OCI-LY7 (cell line): ENCODE data around the gene TRDN. TPM values are rescaled to one million over a fixed set of nuclear protein-coding genes. Genes with fewer than 3 reads are reported as not detected.

Experiments used
- BruUV-seq: library from RNA; stranded (reverse); fragments of 400-500 nt; replicated peaks from 2 replicates; lab custom pipeline; 2021; lab: Mats Ljungman, UMichigan
- CTCF ChIA-PET: fragments of 300-600 bp; sonication (Branson Sonifier 250); formaldehyde crosslinking; loops from one replicate; lab custom pipeline; 2022; ENCODE audit warnings: antibody characterized with exemption; ENCODE audit not compliant: unreplicated experiment; lab: Charles Lee
- POLR2A ChIA-PET: fragments of 300-600 bp; sonication (Branson Sonifier 250); formaldehyde crosslinking; loops from one replicate; lab custom pipeline; 2022; ENCODE audit warnings: antibody characterized with exemption; lab: Charles Lee
- DNase-seq: peaks from one replicate; pipeline ENCODE4 v3.0.0-alpha.2; 2015; ENCODE audit warnings: low spot score
- H2AFZ ChIP-seq: fragments of 200-600 bp; sonication (generic), shearing (Covaris generic); 2 replicates; pipeline ENCODE4 v1.6.1; 2014; ENCODE audit warnings: mild to moderate bottlenecking, antibody characterized with exemption, low read length, moderate library complexity
- H3K27ac ChIP-seq: fragments of 200-600 bp; sonication (generic); 2 replicates; pipeline ENCODE4 v1.5.1; 2014; ENCODE audit warnings: mixed run types, low read depth, mild to moderate bottlenecking, moderate library complexity, low read length, inconsistent platforms; ENCODE audit not compliant: poor library complexity, severe bottlenecking
- H3K36me3 ChIP-seq: fragments of 200-600 bp; sonication (generic); 2 replicates; pipeline ENCODE4 v1.6.1; 2014; ENCODE audit warnings: mild to moderate bottlenecking, antibody characterized with exemption, low read length, moderate library complexity, mixed read lengths; ENCODE audit not compliant: insufficient read depth
- H3K4me1 ChIP-seq: fragments of 200-600 bp; sonication (generic); 2 replicates; pipeline ENCODE4 v1.5.1; 2014; ENCODE audit warnings: mild to moderate bottlenecking, low read length; ENCODE audit not compliant: insufficient read depth, poor library complexity, severe bottlenecking
- H3K4me2 ChIP-seq: fragments of 200-600 bp; sonication (generic); 2 replicates; pipeline ENCODE4 v1.6.1; 2014; ENCODE audit warnings: mild to moderate bottlenecking, low read length
- H3K4me3 ChIP-seq: fragments of 200-600 bp; sonication (generic); 2 replicates; pipeline ENCODE4 v1.5.1; 2014; ENCODE audit warnings: mild to moderate bottlenecking, low read depth, low read length; ENCODE audit not compliant: poor library complexity, severe bottlenecking
- H3K79me2 ChIP-seq: fragments of 200-600 bp; sonication (generic); 2 replicates; pipeline ENCODE4 v1.6.1; 2016; ENCODE audit warnings: low read depth, mild to moderate bottlenecking, low read length, moderate library complexity, mixed read lengths; ENCODE audit not compliant: insufficient read depth
- H3K9me2 ChIP-seq: fragments of 200-600 bp; sonication (generic); 2 replicates; pipeline ENCODE4 v1.6.1; 2016; ENCODE audit warnings: mild to moderate bottlenecking, low read length, mixed read lengths; ENCODE audit not compliant: insufficient read depth
- H3K9me3 ChIP-seq: fragments of 200-600 bp; sonication (generic); 2 replicates; pipeline ENCODE4 v1.6.1; 2014; ENCODE audit warnings: mild to moderate bottlenecking, mixed run types, low read length, mixed read lengths
- H4K20me1 ChIP-seq: fragments of 200-600 bp; sonication (generic); 2 replicates; pipeline ENCODE4 v1.6.1; 2014; ENCODE audit warnings: mild to moderate bottlenecking, antibody characterized with exemption, low read length, moderate library complexity, mixed read lengths; ENCODE audit not compliant: insufficient read depth
- EZH2phosphoT487 ChIP-seq: fragments of 200-600 bp; sonication (generic); IDR thresholded peaks from 2 replicates; pipeline ENCODE4 v1.6.1; 2018; ENCODE audit warnings: low read depth, borderline replicate concordance, mild to moderate bottlenecking, mixed run types, antibody characterized with exemption, low read length, moderate library complexity, mixed read lengths
- intact Hi-C: fragments of 100-400 bp; cut with micrococcal nuclease; formaldehyde crosslinking; loops from one replicate; pipeline ENCODE4 v1.10.0; 2022; ENCODE audit not compliant: unreplicated experiment
- total RNA-seq, 2 experiments: library from RNA; depleted of rRNA in 1 of 2; stranded (reverse); fragments of >200 nt in 1 of 2; shearing (Covaris generic) in 1 of 2; gene quantifications; 2 replicates each; pipeline ENCODE4 v1.2.3, GENCODE V29; 2014 to 2022
- TF ChIP-seq, protein P1 (sequence below): fragments of 200-600 bp; sonication (generic); conservative IDR thresholded peaks from 2 replicates; pipeline ENCODE4 v1.5.1; 2014; ENCODE audit warnings: mild to moderate bottlenecking, antibody characterized with exemption, low read length, moderate library complexity, mixed read lengths

The TRDN gene
- total RNA-seq, 2 experiments from 2014 or later, result not detected

DNA sequence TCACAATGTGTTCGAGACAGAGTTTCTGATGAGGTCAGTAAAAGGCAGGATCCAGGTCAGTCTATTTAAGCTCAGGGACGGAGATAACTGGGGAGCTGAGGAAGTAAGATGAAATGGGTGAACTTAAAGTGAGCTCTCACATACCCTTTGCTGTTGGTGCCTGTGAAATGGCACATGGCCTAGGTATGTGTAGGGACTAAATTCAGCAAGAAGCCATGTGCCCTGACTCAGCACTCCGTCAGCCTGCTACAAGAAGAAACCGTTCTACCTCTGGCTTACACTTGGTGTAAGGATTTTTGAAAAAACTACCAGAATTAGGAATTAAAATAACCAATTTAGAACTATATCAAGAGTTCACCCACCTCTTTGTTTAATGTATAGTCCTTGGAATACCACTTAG is 41.1 kb upstream of the TRDN start:
- POLR2A ChIA-PET, result no interaction called here
- CTCF ChIA-PET, result no interaction called here
- no peak for DNase-seq
- Histone ChIP-seq H3K9me2 (no peaks in the 10 kb centered on the region), H3K27ac (no peak overlapping the region), H3K9me3 (no peaks in the 10 kb centered on the region), H3K79me2 (no peaks in the 10 kb centered on the region), H3K4me2 (no peak overlapping the region), H2AFZ (no peak overlapping the region), H4K20me1 (no peaks in the 10 kb centered on the region), H3K36me3 (no peaks in the 10 kb centered on the region), H3K4me3 (no peak overlapping the region), H3K4me1 (no peaks in the 10 kb centered on the region)
- TF ChIP-seq EZH2phosphoT487, result no peak
- TF ChIP-seq, protein P1, sequence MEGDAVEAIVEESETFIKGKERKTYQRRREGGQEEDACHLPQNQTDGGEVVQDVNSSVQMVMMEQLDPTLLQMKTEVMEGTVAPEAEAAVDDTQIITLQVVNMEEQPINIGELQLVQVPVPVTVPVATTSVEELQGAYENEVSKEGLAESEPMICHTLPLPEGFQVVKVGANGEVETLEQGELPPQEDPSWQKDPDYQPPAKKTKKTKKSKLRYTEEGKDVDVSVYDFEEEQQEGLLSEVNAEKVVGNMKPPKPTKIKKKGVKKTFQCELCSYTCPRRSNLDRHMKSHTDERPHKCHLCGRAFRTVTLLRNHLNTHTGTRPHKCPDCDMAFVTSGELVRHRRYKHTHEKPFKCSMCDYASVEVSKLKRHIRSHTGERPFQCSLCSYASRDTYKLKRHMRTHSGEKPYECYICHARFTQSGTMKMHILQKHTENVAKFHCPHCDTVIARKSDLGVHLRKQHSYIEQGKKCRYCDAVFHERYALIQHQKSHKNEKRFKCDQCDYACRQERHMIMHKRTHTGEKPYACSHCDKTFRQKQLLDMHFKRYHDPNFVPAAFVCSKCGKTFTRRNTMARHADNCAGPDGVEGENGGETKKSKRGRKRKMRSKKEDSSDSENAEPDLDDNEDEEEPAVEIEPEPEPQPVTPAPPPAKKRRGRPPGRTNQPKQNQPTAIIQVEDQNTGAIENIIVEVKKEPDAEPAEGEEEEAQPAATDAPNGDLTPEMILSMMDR, result no peak
- intact Hi-C loops, result no loop called here
- BruUV-seq, result no TSS peak

DNA sequence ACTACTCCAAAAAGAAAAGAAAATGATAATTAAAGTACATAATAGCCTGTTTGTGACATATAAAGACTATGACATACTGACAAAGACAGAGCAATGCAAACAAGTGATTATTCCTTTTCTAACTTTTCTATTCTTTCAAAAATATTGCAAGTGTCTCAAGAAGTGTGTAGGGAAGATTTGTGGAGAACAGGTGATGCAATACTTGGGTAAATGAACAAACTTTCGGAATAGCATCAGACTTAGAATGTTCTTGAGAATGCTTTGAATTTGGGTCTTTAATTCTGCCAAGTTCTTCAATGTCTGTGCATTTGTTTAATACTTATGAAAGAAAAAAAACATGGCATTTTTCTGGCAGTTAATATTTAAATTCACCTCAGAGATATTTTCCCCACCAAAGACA is 40.0 kb upstream of the TRDN start:
- CTCF ChIA-PET, result no interaction called here

DNA sequence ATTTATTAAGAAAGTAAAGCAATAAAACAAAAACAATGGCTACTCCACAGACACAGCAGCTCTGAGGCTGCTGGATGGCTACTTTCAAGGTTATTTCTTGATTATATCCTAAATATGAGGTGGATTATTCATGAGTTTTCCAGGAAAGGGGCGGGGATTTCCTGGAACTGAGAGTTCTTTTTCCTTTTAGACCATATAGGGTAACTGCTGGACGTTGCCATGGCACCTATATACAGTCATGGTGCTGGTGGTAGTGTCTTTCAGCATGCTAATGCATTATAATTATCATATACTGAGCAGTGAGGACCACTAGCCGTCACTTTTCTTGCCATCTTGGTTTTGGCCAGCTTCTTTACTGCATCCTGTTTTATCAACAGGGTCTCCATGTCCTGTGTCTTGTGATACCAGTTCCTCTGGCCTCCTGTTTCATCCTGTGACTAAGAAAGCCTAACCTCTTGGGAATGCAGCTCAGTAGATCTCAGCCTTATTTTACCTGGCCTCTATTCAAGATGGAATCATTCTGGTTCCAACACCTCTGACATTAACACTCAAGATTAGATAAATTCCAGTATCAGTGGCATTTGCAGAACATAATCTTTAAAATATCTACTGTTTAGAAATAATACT is 32.3 kb upstream of the TRDN start:
- H2AFZ ChIP-seq, result no peak overlapping the region
- no peaks in the 10 kb centered on the region for H3K79me2 ChIP-seq
- H3K36me3 ChIP-seq, result no peaks in the 10 kb centered on the region
- H3K4me3 ChIP-seq, result no peak overlapping the region
- H4K20me1 ChIP-seq, result no peaks in the 10 kb centered on the region
- DNase-seq, result no peak
- H3K4me1 ChIP-seq, result no peaks in the 10 kb centered on the region
- intact Hi-C loops, result no loop called here
- no peak overlapping the region for H3K27ac ChIP-seq
- H3K9me2 ChIP-seq, result no peaks in the 10 kb centered on the region
- H3K9me3 ChIP-seq, result no peaks in the 10 kb centered on the region
- POLR2A ChIA-PET, result no interaction called here
- H3K4me2 ChIP-seq, result no peak overlapping the region
- CTCF ChIA-PET, result no interaction called here
- BruUV-seq, result no TSS peak
- TF ChIP-seq, protein P1, result no peak
- TF ChIP-seq EZH2phosphoT487, result no peak

More for the DNA sequence above, 40.0 kb upstream of the TRDN start:
- H3K79me2 ChIP-seq, result no peaks in the 10 kb centered on the region
- H3K9me2 ChIP-seq, result no peaks in the 10 kb centered on the region
- H3K9me3 ChIP-seq, result no peaks in the 10 kb centered on the region
- no TSS peak for BruUV-seq
- H4K20me1 ChIP-seq, result no peaks in the 10 kb centered on the region
- H3K4me1 ChIP-seq, result no peaks in the 10 kb centered on the region
- no peak for TF ChIP-seq EZH2phosphoT487
- TF ChIP-seq, protein P1, result no peak
- no peaks in the 10 kb centered on the region for H3K36me3 ChIP-seq
- H3K4me2 ChIP-seq, result no peak overlapping the region
- no peak overlapping the region for H3K27ac ChIP-seq
- POLR2A ChIA-PET, result interaction anchor here (0.9 kb wide), 1 partner anchor 8 kb away, joined by 5 read pairs; no protein-coding TSS in a partner anchor
- no peak overlapping the region for H2AFZ ChIP-seq
- no peak overlapping the region for H3K4me3 ChIP-seq
- intact Hi-C loops, result no loop called here
- DNase-seq, result no peak
